Kidney glomerular epithelial cell (primary cell): Measurements from ENCODE around the gene GPN2.
A peak's percentile ranks its signal among the peaks of the same experiment; 100 is the strongest.

Experiments
- DNase-seq: peaks from one replicate; lab custom pipeline; 2025; lab: John Stamatoyannopoulos, UW

GPN2 gene

GRCh38 chr1:26889551-26890466 is at the start of gene GPN2:
Gene GPN2, minus strand, starts transcription at chr1:26890283. Its CDS starts 187 bp downstream, at chr1:26890096.
- no peak for DNase-seq

- DNase-seq = no peak
Observed at GRCh38 chr1:26938659-26939025, 48.6 kb upstream of the GPN2 start.

GRCh38 chr1:26938004-26938658 is 48.0 kb upstream of the GPN2 start:
- DNase-seq = no peak

GRCh38 chr1:26936823-26937222 is 46.7 kb upstream of the GPN2 start:
- DNase-seq = no peak

- DNase-seq = no peak
Observed at GRCh38 chr1:26932531-26932930, 42.4 kb upstream of the GPN2 start.

- DNase-seq = no peak
Observed at GRCh38 chr1:26923711-26924110, 33.6 kb upstream of the GPN2 start.

- DNase-seq = no peak
Observed at GRCh38 chr1:26922901-26923300, 32.8 kb upstream of the GPN2 start.

- DNase-seq = no peak
Observed at GRCh38 chr1:26922431-26922729, 32.3 kb upstream of the GPN2 start.

GRCh38 chr1:26921540-26922430 is 31.7 kb upstream of the GPN2 start, which contains the start of gene NUDC:
Gene NUDC, plus strand, starts transcription at chr1:26921743. Its CDS starts 106 bp downstream, at chr1:26921849.
- peak; percentile 96 for DNase-seq

- DNase-seq = no peak
Observed at GRCh38 chr1:26921126-26921539, 31.1 kb upstream of the GPN2 start.

GRCh38 chr1:26915204-26915842 is 25.2 kb upstream of the GPN2 start:
- no peak for DNase-seq

GRCh38 chr1:26913754-26914619 is 23.9 kb upstream of the GPN2 start, which contains the start of gene NR0B2:
Gene NR0B2, minus strand, starts transcription at chr1:26913975. Its CDS starts 35 bp downstream, at chr1:26913940.
- no peak for DNase-seq

- DNase-seq = no peak
Observed at GRCh38 chr1:26913389-26913753, 23.3 kb upstream of the GPN2 start.

- no peak for DNase-seq
Observed at GRCh38 chr1:26912147-26912490, 22.0 kb upstream of the GPN2 start.

- DNase-seq = no peak
Observed at GRCh38 chr1:26911399-26912146, 21.5 kb upstream of the GPN2 start.

- DNase-seq = no peak
Observed at GRCh38 chr1:26910343-26911160, 20.5 kb upstream of the GPN2 start.

GRCh38 chr1:26909951-26910342 is 19.9 kb upstream of the GPN2 start:
- DNase-seq = no peak

- DNase-seq = peak; percentile 90
Observed at GRCh38 chr1:26907071-26907917, 17.2 kb upstream of the GPN2 start.
